Bone marrow (tissue), 2 donors: ENCODE data around the gene SLC37A2.
A peak's percentile ranks its signal among the peaks of the same experiment; 100 is the strongest.

Source experiments
- DNase-seq, 2 donors: peaks; one replicate each; lab custom pipeline; 2025; lab: John Stamatoyannopoulos, UW

The SLC37A2 gene

DNA sequence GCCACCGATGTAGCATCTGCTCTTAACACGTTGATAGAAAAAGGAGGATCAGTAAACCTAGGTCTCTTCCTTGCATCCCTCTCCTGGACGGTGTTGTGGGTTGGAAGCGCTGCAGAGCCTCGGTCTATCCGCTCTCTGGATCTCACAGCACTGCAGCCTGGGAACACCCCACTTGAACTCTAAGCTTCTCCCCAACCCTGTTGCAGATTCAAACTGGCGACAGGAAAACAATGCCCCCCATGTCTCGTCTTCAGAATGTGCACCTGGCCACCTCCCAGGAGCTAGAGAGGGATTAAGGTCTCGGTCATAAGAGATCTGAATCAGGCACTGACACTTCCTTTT, 47.9 kb downstream of the SLC37A2 start:
- no peak for DNase-seq

DNA sequence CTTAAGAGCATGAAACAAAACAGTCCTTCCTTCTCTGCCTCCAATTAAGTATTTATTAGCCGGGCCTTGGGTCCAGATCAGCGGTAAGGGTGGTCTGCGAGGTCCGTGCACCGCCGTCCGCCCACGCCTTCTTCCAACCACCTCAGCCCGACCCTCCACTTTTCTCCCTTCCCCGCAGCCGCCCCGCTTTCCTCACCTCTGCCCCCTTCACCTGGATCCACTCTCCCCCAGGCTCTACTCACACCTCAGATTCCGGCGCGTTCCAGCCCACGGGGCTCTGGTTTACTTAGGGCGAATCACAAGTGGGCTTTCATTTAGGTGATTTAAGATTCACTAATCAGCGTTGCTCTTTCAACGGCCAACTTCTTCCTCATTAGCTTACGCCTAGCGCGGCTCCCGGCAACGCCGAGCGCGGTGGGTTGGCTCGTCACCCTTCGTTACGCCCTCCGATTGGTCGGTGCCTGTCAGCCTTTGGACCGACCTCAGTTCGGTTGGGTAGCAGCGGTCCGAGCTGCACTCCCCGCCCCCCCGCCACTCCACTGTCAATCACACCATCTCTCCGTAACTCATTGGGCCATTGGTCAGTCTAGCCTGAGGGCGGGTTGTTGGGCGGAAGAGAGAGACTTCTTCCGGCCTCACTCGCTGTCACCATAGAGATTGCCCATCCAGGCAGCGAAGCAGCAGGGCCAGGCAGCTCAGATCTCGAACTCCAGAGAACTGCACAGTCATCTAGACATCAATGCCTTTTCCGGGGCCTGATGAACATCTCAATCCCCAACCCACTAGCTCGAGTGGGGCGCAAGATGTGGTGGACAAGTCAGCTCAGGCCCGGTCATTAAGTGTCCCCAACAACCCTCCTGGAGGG, 48.5 kb downstream of the SLC37A2 start, which contains the start of gene TMEM218:
Gene TMEM218 (minus strand): TSS at position 284 of the 865 bp plus-strand sequence. CDS start 9,385 bp downstream, outside the sequence.
- peak; percentile 80 to 97 for DNase-seq

DNA sequence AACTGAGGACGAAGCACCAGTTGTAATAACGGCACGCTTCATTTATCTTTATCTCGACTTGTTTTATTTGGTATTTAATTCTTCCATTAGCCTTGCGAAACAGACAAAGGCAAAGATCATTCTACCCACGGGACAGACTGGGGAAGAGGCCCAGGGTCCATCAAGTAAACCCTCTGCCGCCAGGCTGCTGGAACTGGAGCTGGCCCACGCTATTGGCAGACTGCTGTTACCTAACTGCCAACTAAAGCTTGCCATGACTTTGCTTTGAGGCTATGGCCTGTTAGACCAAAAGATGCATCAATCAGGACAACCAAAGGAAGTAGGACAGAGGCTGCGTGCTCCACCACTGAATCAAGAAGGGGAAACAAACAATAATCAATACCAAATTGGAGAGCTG, 49.1 kb downstream of the SLC37A2 start:
- no peak for DNase-seq

DNA sequence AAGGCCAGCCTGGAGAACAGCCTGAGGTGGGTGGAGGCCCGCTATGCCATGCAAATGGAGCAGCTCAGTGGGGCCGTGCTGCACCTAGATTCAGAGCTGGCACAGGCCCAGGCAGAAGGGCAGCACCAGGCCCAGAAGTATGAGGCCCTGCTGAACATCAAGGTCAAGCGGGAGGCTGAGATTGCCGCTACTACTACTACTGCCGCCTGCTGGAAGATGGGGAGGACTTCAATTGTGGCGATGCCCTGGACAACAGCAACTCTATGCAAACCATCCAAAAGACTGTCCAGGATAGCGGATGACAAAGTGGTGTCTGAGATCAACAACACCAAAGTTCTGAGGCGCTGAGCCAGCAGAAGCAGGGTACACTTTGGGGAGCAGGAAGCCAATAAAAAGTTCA, 51.4 kb downstream of the SLC37A2 start:
- no peak for DNase-seq

DNA sequence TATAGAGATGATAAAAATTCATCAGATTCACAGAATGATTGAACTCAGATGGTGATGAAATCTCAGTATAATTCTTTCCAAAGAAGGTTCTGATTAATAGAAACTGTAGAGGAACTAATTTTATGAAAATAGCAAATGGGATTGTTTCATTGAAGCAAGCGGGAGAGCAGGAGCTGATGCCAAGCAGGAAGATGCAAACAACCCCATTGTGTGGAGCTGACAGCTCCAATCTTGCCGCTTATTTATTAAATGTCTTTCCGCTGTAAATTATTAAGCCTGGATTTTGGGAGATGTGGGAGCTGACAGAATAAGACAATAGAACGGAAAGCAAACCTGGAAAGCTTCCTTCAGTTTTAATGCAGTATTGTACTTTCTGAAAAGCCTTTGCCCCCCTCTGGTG, 54.3 kb downstream of the SLC37A2 start:
- no peak for DNase-seq

DNA sequence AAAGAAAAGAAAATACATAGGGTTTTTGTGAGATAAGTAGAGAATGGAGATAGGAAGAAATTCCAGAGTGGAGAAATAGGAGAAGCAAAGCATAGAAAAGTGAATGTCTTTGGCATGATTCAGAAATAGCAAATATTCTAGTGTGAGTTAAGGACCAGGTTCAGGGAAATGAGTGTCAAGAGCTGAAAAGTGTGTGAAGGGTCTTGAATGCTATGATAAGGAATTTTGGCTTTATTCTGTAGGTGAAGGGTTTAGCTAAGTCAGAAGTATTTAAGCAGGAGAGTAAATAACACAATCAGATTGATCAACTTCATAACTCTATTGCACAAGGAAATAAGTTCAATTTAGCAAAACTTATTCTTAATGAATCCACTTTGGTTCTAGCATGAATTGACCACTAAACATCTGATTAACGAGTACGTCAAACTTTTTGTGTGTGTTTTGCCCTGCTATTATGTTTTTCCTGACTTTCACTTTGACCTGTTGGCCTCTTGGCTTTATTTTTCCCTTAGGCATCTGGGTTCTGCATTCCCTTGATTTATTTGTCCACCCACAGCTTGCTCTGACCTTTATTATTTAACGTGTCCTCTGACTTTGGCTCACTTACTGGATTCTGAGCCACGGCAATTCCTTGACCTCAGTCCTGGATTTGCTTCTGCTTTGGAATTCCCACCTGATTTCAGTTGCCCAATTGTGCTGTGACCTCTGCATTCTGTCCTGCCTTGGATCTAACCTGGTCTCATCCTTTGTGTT, 60.3 kb downstream of the SLC37A2 start:
- DNase-seq: no peak

DNA sequence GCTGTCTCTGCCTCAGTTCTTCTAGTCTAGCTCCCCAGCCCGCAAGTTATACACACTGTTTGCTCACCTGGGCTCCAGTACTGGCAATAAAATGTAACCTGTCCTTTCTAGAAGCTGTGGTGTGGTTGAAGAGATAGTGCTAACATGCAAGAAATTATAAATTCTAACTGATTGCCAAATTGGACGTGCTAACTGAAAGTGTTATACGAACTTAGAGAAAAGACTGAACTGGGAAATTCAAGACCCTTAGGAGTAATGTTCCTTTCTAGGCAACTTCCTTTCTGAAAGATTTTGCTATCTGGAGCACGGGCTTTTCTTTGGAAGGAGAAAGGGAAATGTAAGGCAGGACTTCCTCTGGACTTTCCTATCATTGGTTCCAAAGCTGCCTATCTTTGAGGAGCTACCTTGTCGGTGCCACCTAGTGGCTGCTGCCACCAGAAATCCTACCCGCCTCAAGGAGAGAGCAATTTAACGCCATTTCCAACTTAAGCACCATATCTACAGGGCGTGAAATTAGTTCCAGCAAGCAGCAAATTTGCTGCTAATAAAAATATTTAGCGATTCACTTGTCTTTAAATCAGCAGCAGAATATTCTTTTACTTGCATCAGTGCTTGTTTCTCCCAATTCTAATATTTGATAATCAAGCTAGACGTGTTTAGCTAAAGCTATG, 61.0 kb downstream of the SLC37A2 start:
- no peak for DNase-seq

DNA sequence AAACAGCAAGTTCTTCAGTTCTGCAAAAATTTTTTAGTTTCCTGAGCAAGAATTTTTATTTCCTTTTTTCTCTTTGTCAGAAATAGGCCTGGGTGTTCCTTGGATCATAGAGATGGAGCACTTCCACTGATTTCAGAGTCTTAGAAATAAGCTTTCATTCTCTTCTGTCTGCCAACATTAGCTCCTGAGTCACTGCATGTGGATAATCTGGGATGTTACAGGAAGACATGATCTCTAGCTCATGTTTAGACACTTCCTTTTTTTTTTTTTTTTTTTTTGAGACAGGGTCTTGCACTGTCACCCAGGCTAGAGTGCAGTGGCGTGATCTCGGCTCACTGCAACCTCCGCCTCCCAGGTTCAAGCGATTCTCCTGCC, 61.5 kb downstream of the SLC37A2 start:
- peak in 1 of 2 donors; percentile 2 for DNase-seq

DNA sequence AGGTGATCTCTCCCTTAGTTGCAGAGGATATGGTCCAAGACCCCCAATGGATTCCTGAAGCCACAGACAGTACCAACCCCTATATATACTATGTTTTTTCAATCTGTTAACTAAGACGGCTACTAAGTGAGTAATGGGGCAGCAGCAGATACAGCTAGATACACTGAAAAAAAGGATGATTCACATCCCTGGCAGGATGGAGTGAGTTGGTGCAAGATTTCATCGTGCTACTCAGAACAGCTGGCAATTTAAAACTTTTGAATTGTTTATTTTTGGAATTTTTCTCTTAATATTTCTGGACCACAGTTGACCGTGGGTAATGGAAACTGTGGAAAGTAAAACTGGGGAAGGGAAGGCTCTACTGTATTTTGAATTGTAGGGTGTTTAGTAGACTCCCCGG, 65.3 kb downstream of the SLC37A2 start:
- no peak for DNase-seq

DNA sequence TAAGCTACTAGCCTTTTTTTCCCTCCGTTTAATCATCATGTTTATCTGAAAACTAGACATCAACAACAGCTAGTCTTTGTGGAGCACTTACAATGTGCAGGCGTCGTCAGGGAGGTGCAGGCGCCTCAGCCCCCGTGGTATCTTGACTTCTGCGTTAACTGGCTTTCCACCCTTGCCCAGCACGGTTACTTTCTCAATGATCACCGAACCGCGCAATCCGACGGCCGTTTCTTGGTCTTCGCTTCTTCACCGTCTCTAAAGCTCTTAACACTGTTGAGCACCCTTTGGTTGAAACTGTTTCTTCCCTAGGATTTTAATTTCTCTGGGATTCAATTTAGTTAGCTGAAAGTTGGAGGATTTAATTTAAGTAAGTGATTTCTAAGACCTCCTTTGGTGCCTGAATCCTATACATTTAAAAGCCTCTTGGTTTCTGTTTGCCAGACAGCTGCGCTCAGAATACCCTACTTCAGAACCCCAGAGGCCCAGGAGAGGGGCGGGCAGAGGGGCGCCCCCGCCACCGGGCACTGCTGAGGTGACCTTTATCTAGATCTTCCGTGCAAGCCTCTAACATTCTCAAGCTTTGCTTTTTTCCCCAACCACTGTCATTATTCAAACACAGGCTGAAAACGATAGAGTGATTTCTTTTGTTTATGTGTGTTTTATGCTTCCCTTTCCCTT, 66.3 kb downstream of the SLC37A2 start:
- DNase-seq: no peak

DNA sequence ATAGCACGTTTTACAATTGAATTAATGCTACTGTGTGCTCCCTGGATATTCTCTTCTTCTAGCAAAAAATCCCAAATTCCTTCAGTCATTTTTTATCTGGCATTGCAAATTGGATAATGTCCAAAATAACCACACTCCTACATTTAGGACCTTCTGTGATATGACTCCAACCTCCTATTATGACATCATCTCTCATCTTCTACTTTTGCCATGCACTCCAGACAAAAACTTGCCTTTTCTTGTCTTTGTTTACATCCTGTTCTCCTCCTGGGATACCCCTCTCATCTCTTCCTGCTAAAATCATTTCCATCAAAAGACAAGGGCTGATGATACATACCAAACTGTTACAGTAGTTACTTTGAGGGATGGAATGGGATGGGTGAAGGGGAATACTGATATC, 69.0 kb downstream of the SLC37A2 start:
- DNase-seq: no peak

DNA sequence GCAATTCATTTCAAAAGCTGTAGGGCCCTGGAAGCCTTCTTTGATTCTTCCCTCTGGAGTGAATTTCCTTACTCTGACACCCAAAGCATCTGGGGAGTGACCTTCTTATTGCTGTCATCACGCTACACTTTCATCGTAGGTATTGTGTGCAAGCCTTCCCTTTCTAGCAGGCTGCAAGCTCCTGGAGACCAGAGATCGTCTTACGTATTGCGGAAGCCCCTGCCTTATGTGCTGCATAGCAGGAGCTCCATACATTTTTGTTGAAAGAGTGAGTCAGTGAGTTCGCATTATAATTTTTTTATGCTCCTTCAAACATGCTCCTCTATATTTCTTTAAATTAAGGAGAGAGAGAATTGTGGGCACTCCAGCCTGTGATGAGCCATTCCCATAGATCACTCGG, 69.5 kb downstream of the SLC37A2 start:
- DNase-seq: no peak

DNA sequence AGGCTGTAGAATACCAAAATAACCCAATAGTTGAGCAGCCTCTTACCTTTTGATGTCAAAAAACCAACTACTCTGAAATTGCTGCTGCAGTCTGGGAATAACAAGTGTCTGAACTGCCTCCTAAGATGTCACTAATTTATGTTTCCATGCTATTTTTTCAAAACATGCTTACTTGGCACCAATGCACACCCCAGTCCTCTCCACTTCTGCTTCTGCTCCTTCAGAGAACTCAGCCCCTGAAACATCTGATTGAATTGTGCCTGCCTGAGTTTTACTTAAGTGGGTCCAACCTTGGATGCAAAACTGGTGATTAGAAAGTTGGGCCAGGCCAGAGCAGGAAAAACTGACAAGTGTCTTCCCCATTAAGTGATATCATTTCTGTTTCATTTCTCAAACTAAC, 72.9 kb downstream of the SLC37A2 start:
- DNase-seq: no peak

DNA sequence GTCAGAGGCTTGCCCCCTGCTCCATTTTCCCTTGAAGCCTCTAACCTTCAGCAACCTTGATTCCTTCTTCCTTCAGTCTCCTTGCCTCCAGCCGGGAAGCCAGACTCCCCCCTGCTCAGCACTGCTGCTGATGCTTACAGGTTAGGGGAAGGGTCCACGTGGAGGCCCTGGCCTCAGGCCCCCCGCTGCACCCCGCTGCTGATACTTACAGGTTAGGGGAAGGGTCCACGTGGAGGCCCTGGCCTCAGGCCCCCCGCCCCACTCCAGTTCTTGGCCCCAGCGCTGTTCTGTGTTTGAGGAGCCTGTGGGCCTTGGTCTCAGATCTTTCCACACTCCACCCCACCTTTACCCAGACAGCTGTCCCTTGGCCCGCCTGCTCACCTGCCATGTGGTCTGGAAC, 75.9 kb downstream of the SLC37A2 start:
- no peak for DNase-seq

DNA sequence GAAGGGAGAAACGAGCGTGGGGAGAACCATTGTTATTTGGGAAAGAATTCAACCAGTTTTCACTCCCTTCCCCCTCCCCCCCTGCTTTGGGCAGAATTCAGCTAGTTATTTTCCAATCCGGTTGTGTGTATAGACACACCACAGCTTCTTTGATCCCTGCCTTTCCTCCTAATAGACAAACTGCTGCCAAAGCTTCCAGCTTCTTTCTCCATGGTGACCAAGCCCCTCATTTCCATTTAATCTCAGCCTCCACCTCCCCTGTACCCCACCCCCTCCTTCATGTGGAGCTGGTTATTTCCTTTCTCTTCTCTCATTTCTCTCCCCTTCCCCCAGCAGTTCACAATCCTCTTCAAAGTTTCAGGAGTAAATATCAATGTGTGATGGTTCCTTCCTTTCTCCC, 76.7 kb downstream of the SLC37A2 start:
- no peak for DNase-seq
